Measurements from ENCODE around the gene SLC6A3.

GRCh38 chr5:1409381-1410110 lies 35.7 kb downstream of the SLC6A3 start:
- no peak for TF ChIP-seq EZH2phosphoT487 (IDR thresholded peaks at IDR 0.05; ENCODE audit: insufficient read depth, low read depth)
- TF ChIP-seq EZH2 (IDR thresholded peaks at IDR 0.05; ENCODE audit: insufficient read depth, poor library complexity, severe bottlenecking): no peak

Measured in GM23248 (cell line).